Adrenal gland (tissue), 12 donors: Measurements from ENCODE around the gene TMEM253. TPM values are rescaled to one million over a fixed set of nuclear protein-coding genes. Genes with fewer than 3 reads are reported as not detected.

Experiments used
- DNase-seq, 7 donors: peaks; one replicate each; pipeline ENCODE4 v3.0.0-alpha.2; 2019 to 2020
- H3K27ac ChIP-seq, 5 donors: fragments of 200-600 bp; sonication (generic) in 4 of 5; 1 replicate in 3 of 5; 2 replicates in 2 of 5; pipeline versions ENCODE4 v1.5.1 to v1.8.0; 2016 to 2020; ENCODE audit warnings: mild to moderate bottlenecking in 1 of 5
- H3K27me3 ChIP-seq: fragments of 200-600 bp; 2 replicates; pipeline ENCODE4 v1.8.0; 2021
- H3K36me3 ChIP-seq, 2 donors: fragments of 200-600 bp; replicated peaks in 1 of 2; 1 replicate in 1 of 2; 2 replicates in 1 of 2; pipeline versions ENCODE4 v1.5.1 to v1.8.0; 2018 to 2022
- H3K4me1 ChIP-seq, 2 donors: fragments of 200-600 bp; replicated peaks in 1 of 2; 1 replicate in 1 of 2; 2 replicates in 1 of 2; pipeline versions ENCODE4 v1.5.1 to v1.8.0; 2018 to 2021
- H3K4me3 ChIP-seq, 4 donors: fragments of 200-600 bp; sonication (generic) in 3 of 4; one replicate each; pipeline ENCODE4 v1.5.1; 2016 to 2018
- H3K9me3 ChIP-seq, 3 donors: fragments of 200-600 bp; sonication (generic) in 1 of 3; replicated peaks in 1 of 3; 1 replicate in 2 of 3; 2 replicates in 1 of 3; pipeline versions ENCODE4 v1.5.1 to v1.8.0; 2016 to 2021
- POLR2A ChIP-seq, 2 donors: fragments of 450-650 bp; IDR thresholded peaks; one replicate each; pipeline ENCODE4 v1.6.1; 2017; ENCODE audit warnings: antibody characterized with exemption in 2 of 2, mild to moderate bottlenecking in 2 of 2, moderate library complexity in 1 of 2
- WGBS, 4 donors: extraction: QIAGEN DNeasy Blood & Tissue Kit in 2 of 4; methylation state at CpG; one replicate each; pipeline versions ENCODE4 v1.1.5 to v1.1.7; 2013 to 2017; 5-methylcytosine and 5-hydroxymethylcytosine counted together
- intact Hi-C, 2 donors: fragments of 100-400 bp; cut with DNase I; formaldehyde crosslinking; loops; one replicate each; pipeline versions ENCODE4 v1.14.1 to v1.15.0; 2022 to 2023
- polyA plus RNA-seq, 3 donors: library from polyadenylated mRNA; stranded (reverse); fragments of 200-250 nt in 2 of 3; fragments of 350-450 nt in 1 of 3; fragmentation: Illumina TruSeq in 1 of 3; extraction: RNeasy Lipid Tissue Mini Kit (QIAGEN cat#74804) in 1 of 3; gene quantifications; one replicate each; pipeline ENCODE4 v1.2.3, GENCODE V29; 2013 to 2014
- total RNA-seq, 9 donors: library from RNA; depleted of rRNA in 4 of 9; stranded (reverse); fragments of >200 nt in 4 of 9; fragments of 120-200 nt in 1 of 9; fragmentation: NEBNext Ultra II Directional in 1 of 9; extraction: Animal tissue kit (Norgen Biotek cat#: 25700) in 1 of 9; gene quantifications; one replicate each; pipeline versions ENCODE4 v1.1.0 to v1.2.4, GENCODE V29; 2013 to 2023
- TF ChIP-seq, protein P1 (sequence below), 6 experiments: fragments of 450-650 bp in 4 of 6; fragments of 200-600 bp in 2 of 6; sonication (generic) in 1 of 6; IDR thresholded peaks; 1 replicate in 5 of 6; 2 replicates in 1 of 6; pipeline versions ENCODE4 v1.5.1 to v1.8.0; 2016 to 2021; ENCODE audit warnings: antibody characterized with exemption in 6 of 6, mild to moderate bottlenecking in 2 of 6, moderate library complexity in 1 of 6
- donor health status: healthy with polysubstance abuse.
- donor health status: Bipolar disorder and iron deficiency.
- donor health status: DM: yes; HTN: yes; CAD: no.
- donor health status: DM: no; HTN: no; CAD: no.
- donor health status: DM: no; HTN: no; CAD: no.
- donor health status: DM: yes; HTN: yes; CAD: no.

The TMEM253 gene
- total and polyA plus RNA-seq, 12 donors: 0.55 to 8.8 (median 2.3) TPM; not detected in 1

GRCh38 chr14:21095430-21096205 lies 5.2 kb upstream of the TMEM253 start:
- H3K36me3 ChIP-seq: peaks cover 0 to 27% of the 10 kb centered on the region in 2 donors
- intact Hi-C loops: no loop called here
- no peak for TF ChIP-seq POLR2A (IDR thresholded peaks at IDR 0.05)
- TF ChIP-seq, protein P1, sequence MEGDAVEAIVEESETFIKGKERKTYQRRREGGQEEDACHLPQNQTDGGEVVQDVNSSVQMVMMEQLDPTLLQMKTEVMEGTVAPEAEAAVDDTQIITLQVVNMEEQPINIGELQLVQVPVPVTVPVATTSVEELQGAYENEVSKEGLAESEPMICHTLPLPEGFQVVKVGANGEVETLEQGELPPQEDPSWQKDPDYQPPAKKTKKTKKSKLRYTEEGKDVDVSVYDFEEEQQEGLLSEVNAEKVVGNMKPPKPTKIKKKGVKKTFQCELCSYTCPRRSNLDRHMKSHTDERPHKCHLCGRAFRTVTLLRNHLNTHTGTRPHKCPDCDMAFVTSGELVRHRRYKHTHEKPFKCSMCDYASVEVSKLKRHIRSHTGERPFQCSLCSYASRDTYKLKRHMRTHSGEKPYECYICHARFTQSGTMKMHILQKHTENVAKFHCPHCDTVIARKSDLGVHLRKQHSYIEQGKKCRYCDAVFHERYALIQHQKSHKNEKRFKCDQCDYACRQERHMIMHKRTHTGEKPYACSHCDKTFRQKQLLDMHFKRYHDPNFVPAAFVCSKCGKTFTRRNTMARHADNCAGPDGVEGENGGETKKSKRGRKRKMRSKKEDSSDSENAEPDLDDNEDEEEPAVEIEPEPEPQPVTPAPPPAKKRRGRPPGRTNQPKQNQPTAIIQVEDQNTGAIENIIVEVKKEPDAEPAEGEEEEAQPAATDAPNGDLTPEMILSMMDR (IDR thresholded peaks at IDR 0.05): no peak
- H3K4me3 ChIP-seq: no peak overlapping the region
- H3K27me3 ChIP-seq: no peaks in the 10 kb centered on the region
- peak in 1 of 7 donors; percentile 47 for DNase-seq
- H3K9me3 ChIP-seq: no peaks in the 10 kb centered on the region
- WGBS, 4 donors: 55 to 61% (median 59%) methylated on average over 6 of the region's 6 CpGs
- peaks cover 25 to 50% of the 10 kb centered on the region in 2 donors for H3K4me1 ChIP-seq
- peak overlapping the region in 3 of 5 donors; percentile 88 to 95 (median 89) for H3K27ac ChIP-seq

DNA sequence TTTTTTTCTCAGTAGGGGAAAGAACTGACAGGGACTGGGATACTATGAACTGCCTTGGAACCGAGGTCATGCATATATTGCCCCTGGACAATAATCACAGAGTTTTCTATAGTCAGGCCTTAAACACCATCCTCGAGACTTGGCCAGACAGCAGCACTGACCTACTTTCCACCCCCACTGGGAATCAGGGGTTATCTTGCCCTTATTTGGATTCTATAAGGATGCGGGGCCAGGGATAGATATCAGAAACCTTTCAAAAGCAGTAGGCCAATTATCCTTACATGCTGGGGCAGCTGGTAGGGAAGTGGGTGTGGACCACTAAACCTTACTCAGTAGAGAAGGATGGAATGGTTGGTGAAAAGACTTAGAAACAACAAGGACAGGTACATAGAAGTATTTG lies 4.4 kb upstream of the TMEM253 start:
- H3K27ac ChIP-seq: peak overlapping the region in 3 of 5 donors; percentile 88 to 95 (median 89)

DNA sequence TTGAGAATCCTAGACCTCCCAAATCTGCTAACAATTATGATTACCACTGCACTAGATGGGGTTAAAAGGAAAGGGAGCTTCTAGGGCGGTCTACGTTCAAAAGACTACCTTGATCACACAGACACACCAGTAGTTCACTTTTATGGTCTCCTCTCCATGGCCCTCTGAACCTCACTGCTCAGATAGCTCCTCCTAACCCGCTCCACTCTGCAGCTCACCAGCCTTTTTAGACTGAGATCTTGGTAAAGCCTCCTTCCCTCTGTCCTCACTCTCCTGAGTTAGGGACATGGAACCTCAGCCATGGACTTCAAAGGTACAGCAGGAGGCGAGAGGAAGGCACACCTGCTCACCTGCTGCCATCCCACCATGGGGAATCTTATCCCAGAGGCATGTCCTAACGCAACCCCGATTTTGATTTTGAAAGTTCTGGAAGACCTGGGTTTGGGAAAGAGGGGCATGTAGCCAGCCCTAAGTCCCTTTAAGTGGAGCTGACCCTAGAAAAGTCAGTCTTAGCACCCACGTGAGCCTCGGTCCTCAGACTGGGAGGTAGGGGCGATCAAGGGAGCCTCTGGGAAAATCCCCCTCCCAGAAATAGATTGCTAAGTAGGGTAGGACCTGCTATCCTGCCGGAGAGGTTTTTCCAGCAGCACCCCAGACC lies 3.8 kb upstream of the TMEM253 start:
- no peaks in the 10 kb centered on the region for H3K9me3 ChIP-seq
- H3K4me3 ChIP-seq: peak overlapping the region in 2 of 4 donors; percentile 67 to 76
- peak in 2 of 7 donors; percentile 18 to 51 for DNase-seq
- H3K27me3 ChIP-seq: no peaks in the 10 kb centered on the region
- peaks cover 25 to 44% of the 10 kb centered on the region in 2 donors for H3K4me1 ChIP-seq
- intact Hi-C loops: no loop called here
- TF ChIP-seq POLR2A (IDR thresholded peaks at IDR 0.05): no peak
- TF ChIP-seq, protein P1 (IDR thresholded peaks at IDR 0.05): no peak
- 48 to 65% (median 54%) methylated on average over 9 to 10 of the region's 10 CpGs for WGBS, 4 donors
- peaks cover 0 to 12% of the 10 kb centered on the region in 2 donors for H3K36me3 ChIP-seq
- peak overlapping the region; percentile 64 to 95 (median 88) for H3K27ac ChIP-seq

More for the DNA sequence above, 4.4 kb upstream of the TMEM253 start:
- TF ChIP-seq, protein P1 (IDR thresholded peaks at IDR 0.05): no peak
- no peak for TF ChIP-seq POLR2A (IDR thresholded peaks at IDR 0.05)
- peaks cover 0 to 19% of the 10 kb centered on the region in 2 donors for H3K36me3 ChIP-seq
- 63 to 67% (median 64%) methylated on average over 3 of the region's 3 CpGs for WGBS, 4 donors
- intact Hi-C loops: no loop called here
- H3K4me3 ChIP-seq: peak overlapping the region in 1 of 4 donors; percentile 76
- no peaks in the 10 kb centered on the region for H3K27me3 ChIP-seq
- peaks cover 25 to 50% of the 10 kb centered on the region in 2 donors for H3K4me1 ChIP-seq
- H3K9me3 ChIP-seq: no peaks in the 10 kb centered on the region
- DNase-seq: peak in 1 of 7 donors; percentile 41

DNA sequence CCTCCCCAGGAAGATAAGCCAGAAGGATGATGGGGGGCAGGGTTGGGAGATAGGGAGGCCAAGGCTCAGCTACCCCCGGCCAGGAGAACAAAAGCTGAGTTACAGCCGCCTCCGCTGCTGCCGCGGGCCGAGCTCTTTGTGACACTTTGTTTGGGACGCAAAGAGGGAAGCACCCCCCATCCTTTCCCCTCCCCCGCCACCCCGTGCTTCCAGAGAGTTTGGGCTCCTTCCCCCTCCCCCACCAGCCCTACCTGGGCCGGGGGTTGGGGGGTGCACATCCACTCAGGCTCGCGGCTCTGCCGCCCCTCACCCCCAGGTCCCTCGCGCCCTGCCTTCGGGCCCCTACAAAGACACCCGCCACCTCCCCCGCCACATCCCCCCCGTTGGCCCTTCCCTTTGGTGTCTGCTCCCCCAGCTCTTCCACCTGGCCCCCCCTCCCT lies 3.2 kb upstream of the TMEM253 start:
- peak overlapping the region in 2 of 4 donors; percentile 67 to 76 for H3K4me3 ChIP-seq
- WGBS, 4 donors: 1 to 6% (median 5%) methylated on average over 3 to 19 of the region's 19 CpGs
- H3K9me3 ChIP-seq: no peaks in the 10 kb centered on the region
- H3K4me1 ChIP-seq: peaks cover 25 to 43% of the 10 kb centered on the region in 2 donors
- peaks cover 0 to 7% of the 10 kb centered on the region in 2 donors for H3K36me3 ChIP-seq
- TF ChIP-seq, protein P1 (IDR thresholded peaks at IDR 0.05): no peak
- peak in 1 of 2 donors; percentile 50 for TF ChIP-seq POLR2A (IDR thresholded peaks at IDR 0.05)
- DNase-seq: peak in 6 of 7 donors; percentile 52 to 72 (median 63)
- intact Hi-C loops: no loop called here
- peak overlapping the region; percentile 64 to 95 (median 88) for H3K27ac ChIP-seq
- no peaks in the 10 kb centered on the region for H3K27me3 ChIP-seq
